ENCODE results near the gene FGD4.

FGD4 gene

DNA sequence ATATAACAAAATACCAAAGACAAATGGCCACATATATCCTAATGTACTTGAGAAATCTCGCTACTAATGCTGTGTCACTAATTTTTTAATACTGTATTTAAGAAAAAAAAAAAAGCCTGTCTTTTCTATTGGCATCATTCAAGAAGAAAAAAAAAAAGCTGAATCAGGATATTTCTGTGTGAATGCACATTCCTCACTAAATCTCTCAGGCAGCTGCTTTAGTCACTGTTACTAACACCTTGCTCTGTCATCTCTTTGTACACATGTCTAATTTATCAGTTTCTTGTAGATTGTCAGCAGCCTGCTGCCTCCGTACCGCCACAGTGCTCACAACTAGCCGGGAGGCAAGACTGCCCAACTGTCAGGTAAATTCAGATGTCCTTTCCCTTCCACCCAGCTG is 32.0 kb upstream of the FGD4 start:
- TF ChIP-seq, protein P1, sequence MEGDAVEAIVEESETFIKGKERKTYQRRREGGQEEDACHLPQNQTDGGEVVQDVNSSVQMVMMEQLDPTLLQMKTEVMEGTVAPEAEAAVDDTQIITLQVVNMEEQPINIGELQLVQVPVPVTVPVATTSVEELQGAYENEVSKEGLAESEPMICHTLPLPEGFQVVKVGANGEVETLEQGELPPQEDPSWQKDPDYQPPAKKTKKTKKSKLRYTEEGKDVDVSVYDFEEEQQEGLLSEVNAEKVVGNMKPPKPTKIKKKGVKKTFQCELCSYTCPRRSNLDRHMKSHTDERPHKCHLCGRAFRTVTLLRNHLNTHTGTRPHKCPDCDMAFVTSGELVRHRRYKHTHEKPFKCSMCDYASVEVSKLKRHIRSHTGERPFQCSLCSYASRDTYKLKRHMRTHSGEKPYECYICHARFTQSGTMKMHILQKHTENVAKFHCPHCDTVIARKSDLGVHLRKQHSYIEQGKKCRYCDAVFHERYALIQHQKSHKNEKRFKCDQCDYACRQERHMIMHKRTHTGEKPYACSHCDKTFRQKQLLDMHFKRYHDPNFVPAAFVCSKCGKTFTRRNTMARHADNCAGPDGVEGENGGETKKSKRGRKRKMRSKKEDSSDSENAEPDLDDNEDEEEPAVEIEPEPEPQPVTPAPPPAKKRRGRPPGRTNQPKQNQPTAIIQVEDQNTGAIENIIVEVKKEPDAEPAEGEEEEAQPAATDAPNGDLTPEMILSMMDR (IDR thresholded peaks at IDR 0.05; ENCODE audit: extremely low read depth, missing control alignments): no peak
- DNase-seq (ENCODE audit: low spot score): no peak

DNA sequence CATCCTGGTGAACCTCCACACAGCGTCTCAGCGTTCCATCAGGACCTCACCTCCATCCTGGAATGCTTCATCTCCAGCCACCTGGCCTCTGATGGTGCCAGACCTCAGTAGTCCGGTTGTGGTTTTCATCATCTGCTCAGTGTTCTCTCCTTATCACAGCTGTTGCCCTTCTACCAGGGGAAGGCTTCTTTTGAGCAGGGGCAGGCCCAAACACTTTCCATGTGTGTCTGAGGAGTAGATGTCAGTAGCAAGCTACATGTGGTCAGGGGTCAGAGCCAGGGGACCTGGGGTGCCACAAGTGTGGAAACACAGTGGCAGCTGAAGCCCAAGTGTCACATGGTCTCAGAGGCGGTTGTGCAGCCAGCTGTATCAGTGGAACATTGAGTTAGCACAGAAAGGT is 30.2 kb upstream of the FGD4 start:
- DNase-seq (ENCODE audit: low spot score): no peak
- TF ChIP-seq, protein P1 (IDR thresholded peaks at IDR 0.05; ENCODE audit: extremely low read depth, missing control alignments): no peak

DNA sequence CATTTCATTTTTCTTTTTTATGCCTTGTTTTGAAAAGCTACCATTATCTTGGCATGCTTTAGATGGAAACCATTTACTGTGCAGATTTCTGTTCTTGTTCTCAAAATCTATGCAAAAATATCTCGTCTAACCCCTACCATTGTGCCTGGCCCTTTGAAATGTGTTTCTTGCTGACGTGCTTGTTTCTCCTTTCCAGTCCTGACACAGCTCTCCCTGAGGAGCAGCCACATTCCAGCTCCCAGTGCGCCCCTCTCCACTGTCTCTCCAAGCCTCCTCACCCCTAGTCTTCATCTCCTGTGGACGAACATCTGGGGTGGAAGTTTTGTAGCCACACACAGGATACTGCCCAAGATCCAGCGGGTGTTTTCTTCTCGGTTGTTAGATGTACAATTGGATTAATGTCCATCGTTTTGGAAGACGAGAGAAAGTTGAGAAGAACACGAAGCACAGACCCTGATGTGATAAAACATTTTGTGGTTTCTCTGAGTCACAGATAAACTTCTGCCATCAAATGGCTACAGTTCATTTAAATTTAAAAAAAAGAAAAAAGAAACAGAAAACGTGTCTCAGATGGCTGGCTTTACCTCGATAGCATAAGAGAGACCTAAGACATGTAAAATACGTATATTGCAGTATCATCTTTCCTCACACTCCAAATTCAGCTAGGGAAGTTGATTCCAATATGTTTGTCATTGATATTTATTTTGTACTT is 21.9 kb upstream of the FGD4 start:
- DNase-seq (ENCODE audit: low spot score): no peak
- TF ChIP-seq, protein P1 (IDR thresholded peaks at IDR 0.05; ENCODE audit: extremely low read depth, missing control alignments): no peak

DNA sequence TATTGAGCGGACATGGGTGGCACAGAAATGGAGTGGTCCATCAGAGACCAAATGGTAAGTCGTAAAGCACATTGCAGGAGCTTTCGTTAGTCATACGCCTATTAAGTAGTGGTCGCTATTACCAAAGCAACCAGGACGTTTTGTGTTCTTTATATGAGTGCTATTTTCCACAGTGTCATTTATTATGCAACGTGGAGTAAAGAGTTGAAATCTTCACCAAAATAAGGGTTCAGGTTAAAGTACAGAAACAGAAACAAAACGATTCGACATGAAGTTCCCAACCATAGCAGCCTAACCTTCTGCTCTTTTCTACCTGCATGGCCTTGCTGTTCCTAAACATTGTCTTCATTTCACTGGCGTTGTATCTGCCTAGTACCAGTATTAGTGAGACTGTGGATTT is 20.1 kb upstream of the FGD4 start:
- no peak for DNase-seq (ENCODE audit: low spot score)
- TF ChIP-seq, protein P1 (IDR thresholded peaks at IDR 0.05; ENCODE audit: extremely low read depth, missing control alignments): no peak

DNA sequence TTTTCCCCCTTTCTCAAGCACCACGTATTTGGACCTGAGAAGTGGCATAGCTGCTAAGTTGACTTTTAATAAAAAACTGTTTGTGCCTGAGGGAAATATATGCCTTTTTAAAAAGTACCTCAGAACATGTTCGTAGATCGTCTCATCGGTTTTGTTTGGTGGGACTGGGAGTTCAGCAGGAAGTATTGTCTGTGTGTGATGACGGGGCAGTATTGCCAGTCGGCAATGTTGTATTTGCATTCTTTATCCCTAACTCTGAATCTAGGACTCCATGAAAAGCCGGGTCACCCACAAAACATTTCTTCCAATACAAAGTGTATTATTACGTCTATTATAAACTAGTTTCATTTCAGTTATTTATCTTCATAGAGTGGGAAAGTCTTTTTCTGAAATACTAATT is 19.7 kb upstream of the FGD4 start:
- DNase-seq (ENCODE audit: low spot score): no peak
- TF ChIP-seq, protein P1 (IDR thresholded peaks at IDR 0.05; ENCODE audit: extremely low read depth, missing control alignments): no peak

DNA sequence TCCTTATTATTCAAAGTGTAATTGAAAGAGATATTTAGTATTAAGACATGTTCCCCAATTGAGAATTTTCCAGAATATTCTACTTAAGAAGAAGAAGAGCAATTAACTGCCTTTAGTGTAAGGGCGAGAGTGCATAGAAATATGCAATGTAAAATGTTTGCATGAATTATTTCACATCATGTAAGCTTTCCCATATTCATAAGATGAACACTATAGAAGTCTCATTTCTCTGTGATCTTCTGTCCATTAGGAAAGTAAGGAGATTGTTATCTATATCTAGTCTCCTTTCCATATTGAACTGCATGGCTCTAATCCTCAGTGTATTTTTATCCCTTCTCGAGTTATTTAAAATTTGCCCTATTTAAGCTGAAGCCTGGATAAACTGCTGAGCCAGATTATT is 17.1 kb upstream of the FGD4 start:
- TF ChIP-seq, protein P1 (IDR thresholded peaks at IDR 0.05; ENCODE audit: extremely low read depth, missing control alignments): no peak
- DNase-seq (ENCODE audit: low spot score): no peak

DNA sequence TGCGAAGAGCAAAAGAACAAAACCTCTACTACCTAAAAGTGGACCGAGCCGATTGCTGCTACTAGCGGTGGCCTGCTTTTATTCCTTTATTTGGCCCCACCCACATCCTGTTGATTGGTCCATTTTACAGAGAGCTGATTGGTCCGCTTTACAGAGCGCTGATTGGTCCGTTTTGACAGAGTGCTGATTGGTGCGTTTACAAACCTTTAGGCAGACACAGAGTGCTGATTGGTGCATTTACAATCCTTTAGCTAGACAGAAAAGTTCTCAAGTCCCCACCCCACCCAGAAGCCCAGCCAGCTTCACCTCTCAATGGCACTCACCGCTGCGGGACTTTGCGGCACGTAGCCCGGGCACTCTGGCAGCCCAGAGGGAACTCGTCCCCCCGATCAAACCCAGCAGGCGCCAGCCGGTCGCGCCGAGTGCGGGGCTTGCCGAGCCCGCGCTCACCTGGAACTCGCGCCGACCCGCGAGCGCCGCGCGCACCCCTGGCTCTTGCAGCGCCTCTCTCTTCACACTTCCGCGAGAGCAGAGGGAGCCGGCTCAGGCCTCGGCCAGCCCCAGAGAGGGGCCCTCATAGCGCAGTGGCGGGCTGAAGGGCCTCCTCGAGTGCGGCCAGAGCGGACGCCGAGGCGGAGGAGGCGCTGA is 8.7 kb upstream of the FGD4 start:
- TF ChIP-seq, protein P1 (IDR thresholded peaks at IDR 0.05; ENCODE audit: extremely low read depth, missing control alignments): no peak
- peak; percentile 44 for DNase-seq (ENCODE audit: low spot score)

Data from GM20000 (cell line).